Endothelial cell of umbilical vein (primary cell): Measurements from ENCODE around the gene WASF2. TPM values are rescaled to one million over a fixed set of nuclear protein-coding genes. Genes with fewer than 3 reads are reported as not detected.
"Not testable (repeated sequence)": the region's sequence is repeated elsewhere in the genome, so short reads cannot be mapped to it uniquely, and the experiment has no call there.

Experiments used
- BruUV-seq: library from RNA; stranded (reverse); fragments of 400-500 nt; replicated peaks from 2 replicates; lab custom pipeline; 2021; lab: Mats Ljungman, UMichigan
- CTCF ChIA-PET: fragments of 300-600, 350-600 bp; sonication (Branson Sonifier 250); formaldehyde crosslinking; loops from one replicate; lab custom pipeline; 2021; ENCODE audit warnings: antibody characterized with exemption, inconsistent platforms; lab: Charles Lee
- POLR2A ChIA-PET: fragments of 300-600, 350-600 bp; sonication (Branson Sonifier 250); formaldehyde crosslinking; loops from one replicate; lab custom pipeline; 2021; ENCODE audit warnings: antibody characterized with exemption, inconsistent platforms; lab: Charles Lee
- DNase-seq: peaks from one replicate; pipeline ENCODE4 v3.0.0-alpha.2; 2011; ENCODE audit warnings: low read depth, low spot score
- FAIRE-seq: peaks from 2 replicates; lab custom pipeline; 2011; peaks lifted over from hg19 to GRCh38; lab: Jason Lieb, UNC
- H2AFZ ChIP-seq: 2 replicates; pipeline ENCODE4 v1.6.0; 2012; ENCODE audit warnings: low read depth, low read length, control low read depth, inconsistent platforms
- H3K27ac ChIP-seq: 2 replicates; pipeline ENCODE4 v1.5.1; 2011; ENCODE audit warnings: low read depth, mild to moderate bottlenecking, control low read depth, low read length, moderate library complexity; ENCODE audit not compliant: insufficient read depth
- H3K27me3 ChIP-seq, 2 experiments: 2 replicates each; pipeline versions ENCODE4 v1.6.0 to v1.6.1; 2011; ENCODE audit warnings: low read length in 2 of 2, mixed read lengths in 1 of 2; ENCODE audit not compliant: control insufficient read depth in 2 of 2, insufficient read depth in 2 of 2
- H3K36me3 ChIP-seq, 2 experiments: 2 replicates in 1 of 2; 3 replicates in 1 of 2; pipeline ENCODE4 v1.5.1; 2011; ENCODE audit warnings: low read length in 2 of 2, mild to moderate bottlenecking in 1 of 2, moderate library complexity in 1 of 2; ENCODE audit not compliant: control insufficient read depth in 2 of 2, insufficient read depth in 2 of 2; ENCODE audit errors: extremely low read depth in 1 of 2
- H3K4me1 ChIP-seq: 3 replicates; pipeline ENCODE4 v1.5.1; 2011; ENCODE audit warnings: mild to moderate bottlenecking, low read length; ENCODE audit not compliant: control insufficient read depth, insufficient read depth; ENCODE audit errors: extremely low read depth
- H3K4me2 ChIP-seq: 2 replicates; pipeline ENCODE4 v1.6.1; 2011; ENCODE audit warnings: low read length, control low read depth, mixed read lengths; ENCODE audit not compliant: insufficient read depth
- H3K4me3 ChIP-seq, 3 experiments: fragments of 200-600 bp in 1 of 3; sonication (generic), shearing (Covaris generic) in 1 of 3; replicated peaks in 1 of 3; 2 replicates each; pipeline ENCODE4 v1.5.1; 2011 to 2016; ENCODE audit warnings: control low read depth in 3 of 3, low read length in 3 of 3, mild to moderate bottlenecking in 2 of 3, inconsistent platforms in 1 of 3, low read depth in 1 of 3, moderate library complexity in 1 of 3; ENCODE audit not compliant: insufficient read depth in 1 of 3
- H3K79me2 ChIP-seq: 2 replicates; pipeline ENCODE4 v1.6.0; 2012; ENCODE audit warnings: low read length, inconsistent platforms; ENCODE audit not compliant: control insufficient read depth, insufficient read depth
- H3K9ac ChIP-seq: replicated peaks from 2 replicates; pipeline ENCODE3; 2011; ENCODE audit warnings: low read length, control low read depth; ENCODE audit not compliant: insufficient read depth; ENCODE audit errors: extremely low read depth
- H3K9me1 ChIP-seq: replicated peaks from 3 replicates; pipeline ENCODE4 v1.6.0; 2011; ENCODE audit warnings: mild to moderate bottlenecking, low read length; ENCODE audit not compliant: control insufficient read depth, insufficient read depth; ENCODE audit errors: extremely low read depth
- H3K9me3 ChIP-seq: replicated peaks from 2 replicates; pipeline ENCODE4 v1.5.1; 2012; ENCODE audit warnings: low read length, inconsistent platforms; ENCODE audit not compliant: control insufficient read depth, insufficient read depth
- H4K20me1 ChIP-seq: replicated peaks from 2 replicates; pipeline ENCODE3; 2011; ENCODE audit warnings: mild to moderate bottlenecking, low read length; ENCODE audit not compliant: control insufficient read depth, insufficient read depth; ENCODE audit errors: extremely low read depth
- EZH2 ChIP-seq: IDR thresholded peaks from 2 replicates; pipeline ENCODE4 v1.6.1; 2012; ENCODE audit warnings: borderline replicate concordance, low read depth, mild to moderate bottlenecking, moderate library complexity, low read length, inconsistent platforms; ENCODE audit not compliant: severe bottlenecking
- FOS ChIP-seq: IDR thresholded peaks from 2 replicates; pipeline ENCODE4 v1.6.1; 2011; ENCODE audit warnings: mild to moderate bottlenecking, low read length, moderate library complexity, borderline replicate concordance; ENCODE audit not compliant: insufficient read depth
- GATA2 ChIP-seq: IDR thresholded peaks from 2 replicates; pipeline ENCODE4 v1.7.0; 2011; ENCODE audit warnings: low read depth, mild to moderate bottlenecking, moderate library complexity, mixed read lengths, low read length; ENCODE audit not compliant: insufficient read length, insufficient read depth
- JUN ChIP-seq: IDR thresholded peaks from 2 replicates; pipeline ENCODE4 v1.6.1; 2011; ENCODE audit warnings: borderline replicate concordance, low read depth; ENCODE audit not compliant: insufficient read length, insufficient read depth
- MYC ChIP-seq: IDR thresholded peaks from one replicate; pipeline ENCODE4 v1.6.1; 2011; ENCODE audit warnings: mild to moderate bottlenecking, low read depth, low read length
- POLR2A ChIP-seq: IDR thresholded peaks from 2 replicates; pipeline ENCODE4 v1.6.1; 2012; ENCODE audit warnings: low read depth, mild to moderate bottlenecking, control low read depth, low read length
- POLR2AphosphoS5 ChIP-seq: IDR thresholded peaks from 2 replicates; pipeline ENCODE4 v1.6.1; 2012; ENCODE audit warnings: low read depth, mild to moderate bottlenecking, control low read depth, low read length, moderate library complexity; ENCODE audit not compliant: insufficient read depth
- dilution Hi-C: fragments of 300-500 bp; cut with MboI; formaldehyde crosslinking; loops from one replicate; pipeline ENCODE4 v1.15.0; 2019; ENCODE audit warnings: low sequenced_read_pairs; ENCODE audit not compliant: extremely low pct_ligation_motif_present
- intact Hi-C: fragments of 100-400 bp; cut with micrococcal nuclease; formaldehyde crosslinking; loops from one replicate; pipeline ENCODE4 v1.10.0; 2022
- polyA plus RNA-seq, 4 experiments: library from polyadenylated mRNA; depleted of rRNA in 3 of 4; stranded (reverse) in 3 of 4; unstranded in 1 of 4; fragments of >200 nt; gene quantifications; 2 replicates each; pipeline versions ENCODE4 v1.2.1 to v1.2.3, GENCODE V29; 2011 to 2012; ENCODE audit warnings: missing spikeins in 1 of 4
- total RNA-seq: library from RNA; stranded (reverse); gene quantifications from 2 replicates; pipeline ENCODE4 v1.2.3, GENCODE V29; 2021
- TF ChIP-seq, protein P1 (sequence below): IDR thresholded peaks from 2 replicates; pipeline ENCODE4 v1.6.1; 2011; ENCODE audit not compliant: insufficient read depth, insufficient read length
- TF ChIP-seq, protein P2 (sequence below), 2 donors: IDR thresholded peaks; 1 replicate in 1 of 2; 2 replicates in 1 of 2; pipeline ENCODE4 v1.5.1; 2011; ENCODE audit warnings: low read length in 2 of 2, mild to moderate bottlenecking in 2 of 2, moderate library complexity in 2 of 2, control low read depth in 1 of 2, inconsistent platforms in 1 of 2, low read depth in 1 of 2; ENCODE audit not compliant: insufficient read depth in 1 of 2; ENCODE audit errors: extremely low read depth in 1 of 2

Gene WASF2
- total and polyA plus RNA-seq, 2 donors (not counting 3 experiments of a cell fraction or from before 2014, with no cell fraction given) = 76.9 to 172 TPM

DNA sequence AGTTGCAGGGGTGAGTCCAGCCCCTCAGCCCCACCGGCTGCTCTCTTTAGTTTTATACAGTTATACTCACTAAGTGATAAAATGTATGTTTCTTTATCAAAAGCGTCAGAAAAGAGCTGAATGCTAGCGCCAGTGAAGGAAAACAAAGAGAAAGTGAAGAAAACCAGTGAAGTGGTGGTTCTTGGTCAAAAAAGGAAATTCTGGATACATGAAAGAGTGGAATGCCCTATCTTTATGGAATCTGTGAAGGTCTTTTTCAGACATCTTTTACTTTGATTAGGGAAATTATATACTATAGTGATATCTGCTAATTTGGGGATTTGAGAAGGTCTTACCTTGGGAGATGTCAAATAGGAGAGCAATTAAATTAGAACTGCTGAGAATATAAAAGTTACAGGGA is 56.3 kb downstream of the WASF2 start:
- intact Hi-C loops = no loop called here
- peaks cover 54% of the 10 kb centered on the region for H3K4me1 ChIP-seq
- CTCF ChIA-PET = interaction anchor here (1.0 to 1.2 kb wide), 2 partner anchors 11 to 17 kb away, joined by 3 read pairs; no protein-coding TSS in a partner anchor
- H3K27ac ChIP-seq = no peak overlapping the region
- no peak for FAIRE-seq
- dilution Hi-C loops = no loop called here
- no peak overlapping the region for H2AFZ ChIP-seq
- H3K36me3 ChIP-seq = no peaks in the 10 kb centered on the region
- TF ChIP-seq POLR2A (no peak), JUN (no peak), FOS (no peak), EZH2 (no peak), POLR2AphosphoS5 (no peak), GATA2 (no peak), MYC (no peak)
- TF ChIP-seq, protein P1, sequence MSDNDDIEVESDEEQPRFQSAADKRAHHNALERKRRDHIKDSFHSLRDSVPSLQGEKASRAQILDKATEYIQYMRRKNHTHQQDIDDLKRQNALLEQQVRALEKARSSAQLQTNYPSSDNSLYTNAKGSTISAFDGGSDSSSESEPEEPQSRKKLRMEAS = no peak
- TF ChIP-seq, protein P2, sequence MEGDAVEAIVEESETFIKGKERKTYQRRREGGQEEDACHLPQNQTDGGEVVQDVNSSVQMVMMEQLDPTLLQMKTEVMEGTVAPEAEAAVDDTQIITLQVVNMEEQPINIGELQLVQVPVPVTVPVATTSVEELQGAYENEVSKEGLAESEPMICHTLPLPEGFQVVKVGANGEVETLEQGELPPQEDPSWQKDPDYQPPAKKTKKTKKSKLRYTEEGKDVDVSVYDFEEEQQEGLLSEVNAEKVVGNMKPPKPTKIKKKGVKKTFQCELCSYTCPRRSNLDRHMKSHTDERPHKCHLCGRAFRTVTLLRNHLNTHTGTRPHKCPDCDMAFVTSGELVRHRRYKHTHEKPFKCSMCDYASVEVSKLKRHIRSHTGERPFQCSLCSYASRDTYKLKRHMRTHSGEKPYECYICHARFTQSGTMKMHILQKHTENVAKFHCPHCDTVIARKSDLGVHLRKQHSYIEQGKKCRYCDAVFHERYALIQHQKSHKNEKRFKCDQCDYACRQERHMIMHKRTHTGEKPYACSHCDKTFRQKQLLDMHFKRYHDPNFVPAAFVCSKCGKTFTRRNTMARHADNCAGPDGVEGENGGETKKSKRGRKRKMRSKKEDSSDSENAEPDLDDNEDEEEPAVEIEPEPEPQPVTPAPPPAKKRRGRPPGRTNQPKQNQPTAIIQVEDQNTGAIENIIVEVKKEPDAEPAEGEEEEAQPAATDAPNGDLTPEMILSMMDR (IDR thresholded peaks at IDR 0.05; ENCODE audit: extremely low read depth in 1 of 2, insufficient read depth in 1 of 2, low read depth in 1 of 2, low read length in 2 of 2) = no peak
- no peaks in the 10 kb centered on the region for H4K20me1 ChIP-seq
- no peaks in the 10 kb centered on the region for H3K9me1 ChIP-seq
- no peak for DNase-seq
- peaks cover 62% of the 10 kb centered on the region for H3K79me2 ChIP-seq
- no peak overlapping the region for H3K4me2 ChIP-seq
- no peak overlapping the region for H3K9ac ChIP-seq
- no peaks in the 10 kb centered on the region for H3K9me3 ChIP-seq
- BruUV-seq = no TSS peak
- H3K27me3 ChIP-seq = no peaks in the 10 kb centered on the region
- no peak overlapping the region for H3K4me3 ChIP-seq
- POLR2A ChIA-PET = no interaction called here

DNA sequence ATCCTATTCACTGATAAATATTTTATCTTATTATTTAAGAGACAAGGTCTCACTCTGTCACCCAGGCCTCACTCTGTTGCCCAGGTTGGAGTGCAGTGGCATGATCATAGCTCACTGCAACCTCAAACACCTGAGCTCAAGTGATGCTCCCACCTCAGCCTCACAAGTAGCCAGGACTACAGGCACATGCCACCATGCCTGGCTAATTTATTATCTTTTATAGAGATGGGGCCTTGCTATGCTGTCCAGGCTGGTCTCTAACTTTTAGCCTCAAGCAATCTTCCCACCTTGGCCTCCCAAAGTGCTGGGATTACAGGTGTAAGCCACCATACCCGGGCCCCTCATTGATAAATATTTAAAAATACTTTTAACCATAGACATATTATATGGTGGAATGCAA is 57.2 kb downstream of the WASF2 start:
- H3K4me3 ChIP-seq, H4K20me1 ChIP-seq, H3K9ac ChIP-seq, FAIRE-seq, H3K4me2 ChIP-seq, H3K9me3 ChIP-seq, dilution Hi-C loops, H3K9me1 ChIP-seq, intact Hi-C loops, DNase-seq, H2AFZ ChIP-seq, H3K36me3 ChIP-seq, H3K27me3 ChIP-seq, POLR2A ChIA-PET, H3K27ac ChIP-seq, BruUV-seq: not testable (repeated sequence)
- H3K4me1 ChIP-seq = peaks cover 64% of the 10 kb centered on the region
- CTCF ChIA-PET = interaction anchor here (1.2 kb wide), 1 partner anchor 10 kb away, joined by 3 read pairs; no protein-coding TSS in a partner anchor
- peaks cover 54% of the 10 kb centered on the region for H3K79me2 ChIP-seq
